HG02798 (cell line): ENCODE results near the gene PAPLN.

Source experiments
- ATAC-seq: cut with Tn5 transposase; IDR thresholded peaks from one replicate; pipeline ENCODE4 v1.9.1; 2021; ENCODE audit warnings: mild to moderate bottlenecking; ENCODE audit not compliant: unreplicated experiment, poor library complexity

The PAPLN gene

GRCh38 chr14:73227812-73228781 lies 9.2 kb upstream of the PAPLN start:
- no peak for ATAC-seq

- no peak for ATAC-seq
Measured at GRCh38 chr14:73230051-73230450, 7.3 kb upstream of the PAPLN start.

GRCh38 chr14:73231981-73232851 lies 5.1 kb upstream of the PAPLN start:
- ATAC-seq: no peak

GRCh38 chr14:73232984-73233383 lies 4.3 kb upstream of the PAPLN start:
- ATAC-seq: no peak

GRCh38 chr14:73233564-73233963 lies 3.7 kb upstream of the PAPLN start:
- ATAC-seq: no peak

GRCh38 chr14:73234029-73234428 lies 3.3 kb upstream of the PAPLN start:
- no peak for ATAC-seq

- no peak for ATAC-seq
Measured at GRCh38 chr14:73234586-73235394, 2.5 kb upstream of the PAPLN start.

- ATAC-seq: no peak
Measured at GRCh38 chr14:73235531-73236155, 1.7 kb upstream of the PAPLN start.

GRCh38 chr14:73236157-73236556 lies 1.1 kb upstream of the PAPLN start:
- no peak for ATAC-seq

GRCh38 chr14:73236752-73237218 lies 521 bp upstream of the PAPLN start:
- ATAC-seq: no peak

- ATAC-seq: no peak
Measured at GRCh38 chr14:73237786-73238423, 599 bp downstream of the PAPLN start.

GRCh38 chr14:73238424-73238852 lies 1.1 kb downstream of the PAPLN start:
- ATAC-seq: no peak

GRCh38 chr14:73238941-73239340 lies 1.6 kb downstream of the PAPLN start:
- no peak for ATAC-seq

GRCh38 chr14:73239393-73240241 lies 2.3 kb downstream of the PAPLN start:
- ATAC-seq: no peak

- no peak for ATAC-seq
Measured at GRCh38 chr14:73240816-73241480, 3.6 kb downstream of the PAPLN start.

- ATAC-seq: no peak
Measured at GRCh38 chr14:73241481-73242165, 4.3 kb downstream of the PAPLN start.

- ATAC-seq: no peak
Measured at GRCh38 chr14:73242357-73242901, 5.1 kb downstream of the PAPLN start.
